Renal cortical epithelial cell (primary cell): ENCODE measurements around the gene GSDME. TPM values are rescaled to one million over a fixed set of nuclear protein-coding genes. Genes with fewer than 3 reads are reported as not detected.
"Not testable (repeated sequence)": the region's sequence is repeated elsewhere in the genome, so short reads cannot be mapped to it uniquely, and the experiment has no call there.

ENCODE experiments used
- DNase-seq: peaks from one replicate; pipeline ENCODE4 v3.0.0-alpha.2; 2011; ENCODE audit warnings: low read depth
- total RNA-seq: library from RNA; depleted of rRNA; stranded (reverse); fragments of >200 nt; gene quantifications from 2 replicates; pipeline ENCODE4 v1.2.3, GENCODE V29; 2014

The GSDME gene
- total RNA-seq, 1 donor from 2014 or later = 68.4 TPM

DNA sequence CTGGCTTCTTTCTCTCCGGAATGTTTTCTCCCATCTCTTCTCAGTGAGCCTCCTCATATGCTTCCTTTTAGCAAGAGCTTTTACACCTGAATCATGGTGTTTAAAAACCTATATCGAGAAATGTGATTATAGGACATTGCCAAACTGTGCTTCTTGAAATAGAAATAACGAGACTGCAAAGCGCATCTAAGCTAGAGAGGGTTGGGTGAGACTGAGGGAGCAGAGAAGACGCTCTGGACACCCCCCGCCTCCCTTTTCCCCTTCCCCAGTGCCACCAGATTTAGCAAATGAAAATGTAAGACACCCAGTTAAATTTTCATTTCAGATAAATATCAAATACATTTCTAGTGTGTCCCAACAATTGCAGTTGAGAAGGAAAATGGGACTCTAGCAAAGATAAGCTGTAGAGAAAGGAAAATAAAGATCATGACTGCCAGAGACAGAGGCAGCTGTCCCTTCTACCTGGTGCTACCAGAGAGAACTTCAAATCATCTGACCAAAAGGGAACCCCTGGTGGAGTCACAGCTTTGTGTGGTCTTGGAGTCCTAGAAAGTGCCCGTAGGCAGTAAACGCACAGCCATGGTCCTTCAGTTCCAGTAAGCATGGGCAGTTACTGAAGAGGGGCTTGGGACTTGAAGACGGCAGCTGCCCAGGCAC lies 14.6 kb downstream of the GSDME start:
- no peak for DNase-seq

DNA sequence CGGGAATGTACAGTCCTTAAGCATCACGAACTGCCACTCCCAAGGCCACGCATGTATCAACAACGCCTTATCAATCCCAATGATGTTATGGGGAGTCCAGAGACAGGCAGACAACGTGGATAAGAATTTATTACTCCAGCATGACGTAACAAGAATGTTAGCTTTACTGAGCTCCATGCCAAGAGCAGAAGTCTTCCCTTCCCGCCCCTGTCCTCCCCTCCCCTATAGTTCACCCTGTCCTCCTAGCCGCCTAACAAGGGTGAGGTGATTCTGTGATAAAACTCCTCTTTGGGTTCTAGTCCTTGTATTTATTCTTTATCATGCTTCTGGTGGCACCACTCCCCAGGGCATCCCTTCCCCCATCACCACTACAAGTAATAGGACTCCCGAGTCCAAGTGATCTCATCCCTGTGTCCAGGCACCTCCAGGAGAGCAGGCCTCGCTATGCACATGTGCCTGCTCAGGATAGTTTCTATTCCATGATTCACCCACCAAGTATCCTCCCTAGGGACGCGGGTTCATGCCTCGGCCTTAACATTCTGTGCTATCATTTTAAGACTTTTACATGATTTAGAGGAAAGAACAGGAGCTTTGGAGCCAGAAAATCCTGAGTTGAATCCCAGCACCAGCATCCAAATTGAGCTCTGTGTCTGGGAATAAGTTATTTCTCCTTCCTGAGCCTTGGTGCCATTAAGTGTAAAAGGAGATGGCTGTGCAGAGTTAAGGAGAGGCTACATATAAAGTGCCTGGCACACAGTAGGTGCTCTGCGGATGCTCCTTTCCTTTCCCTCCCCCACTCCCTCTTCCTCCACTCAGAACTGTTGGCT lies 15.4 kb downstream of the GSDME start:
- peak; percentile 78 for DNase-seq

DNA sequence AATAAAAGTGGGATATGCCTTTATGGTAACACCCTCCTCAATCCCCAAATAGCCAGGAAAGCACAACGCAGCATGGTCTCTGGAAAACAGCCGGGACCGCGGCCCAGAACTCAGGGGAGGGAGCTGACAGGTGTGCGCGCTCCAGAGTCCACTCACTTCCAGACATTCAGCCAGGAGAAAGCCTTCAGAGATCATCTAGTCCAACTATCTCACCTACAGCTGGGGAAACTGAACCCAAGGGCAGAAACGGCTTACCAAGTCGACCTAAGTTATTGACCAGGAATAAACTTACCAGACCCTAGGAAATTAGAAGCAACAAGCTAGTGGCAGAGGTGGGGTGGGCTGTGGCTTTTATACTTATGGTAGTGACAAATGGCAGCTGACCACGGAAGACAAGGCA lies 16.4 kb downstream of the GSDME start:
- DNase-seq = no peak

DNA sequence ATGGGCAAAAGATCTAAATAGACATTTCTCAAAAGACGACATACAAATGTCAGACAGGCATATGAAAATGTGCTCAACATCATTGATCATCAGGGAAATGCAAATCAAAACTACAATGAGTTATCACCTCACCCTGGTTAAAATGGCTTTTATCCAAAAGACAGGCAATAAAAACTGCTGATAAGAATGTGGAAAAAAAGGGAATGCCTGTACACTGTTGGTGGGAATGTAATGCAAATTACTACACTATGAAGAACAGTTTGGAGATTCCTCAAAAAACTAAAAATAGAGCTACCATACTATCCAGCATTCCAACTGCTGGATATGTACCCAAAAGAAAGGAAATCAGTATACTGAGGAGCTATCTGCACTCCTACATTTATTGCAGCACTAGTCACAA lies 18.0 kb downstream of the GSDME start:
- DNase-seq = no peak

DNA sequence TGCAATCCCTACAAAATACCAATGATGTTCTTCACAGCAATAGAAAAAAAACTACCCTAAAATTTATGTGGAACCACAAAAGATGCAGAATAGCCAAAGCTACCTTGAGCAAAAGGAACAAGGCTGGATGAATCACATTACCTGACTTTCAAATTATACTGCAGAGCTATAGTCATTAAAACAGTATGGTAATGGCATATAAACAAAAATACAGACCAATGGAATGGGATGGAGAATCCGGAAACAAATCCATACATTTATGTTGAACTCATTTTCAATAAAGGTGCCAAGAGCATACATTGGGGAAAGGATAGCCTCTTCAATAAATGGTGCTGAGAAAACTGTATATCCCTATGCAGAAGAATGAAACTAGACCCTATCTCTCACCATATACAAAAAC lies 18.7 kb downstream of the GSDME start:
- no peak for DNase-seq

DNA sequence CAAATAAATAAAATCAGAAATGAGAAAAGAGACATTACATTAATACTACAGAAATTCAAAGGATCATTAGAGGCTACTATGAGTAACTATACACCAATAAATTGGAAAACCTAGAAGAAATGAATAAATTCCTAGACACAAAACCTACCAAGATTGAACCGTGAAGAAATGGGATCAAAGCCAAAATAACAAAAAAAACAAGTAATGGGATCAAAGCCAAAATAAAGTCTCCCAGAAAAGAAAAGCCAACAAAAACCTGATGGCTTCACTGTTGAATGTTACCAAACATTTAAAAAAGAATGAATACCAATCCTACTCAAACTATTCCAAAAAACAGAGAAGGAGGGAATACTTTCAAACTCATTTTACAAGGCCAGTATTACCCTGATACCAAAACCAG lies 20.0 kb downstream of the GSDME start:
- peak; percentile 32 for DNase-seq

DNA sequence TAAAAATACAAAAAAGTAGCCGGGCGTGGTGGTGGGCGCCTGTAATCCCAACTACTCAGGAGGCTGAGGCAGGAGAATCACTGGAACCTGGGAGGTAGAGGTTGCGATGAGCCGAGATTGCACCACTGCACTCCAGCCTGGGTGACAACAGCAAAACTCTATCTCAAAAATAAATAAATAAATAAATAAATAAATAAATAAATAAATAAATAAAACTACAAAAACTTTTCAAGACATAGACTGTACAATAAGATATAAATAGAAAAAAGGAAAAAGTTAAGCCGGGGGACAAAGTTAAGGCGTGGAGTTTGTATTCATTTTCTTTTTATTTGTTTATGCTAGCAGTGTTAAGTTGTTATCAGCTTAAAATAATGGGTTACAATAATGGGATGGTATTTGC lies 21.7 kb downstream of the GSDME start:
- DNase-seq = not testable (repeated sequence)

DNA sequence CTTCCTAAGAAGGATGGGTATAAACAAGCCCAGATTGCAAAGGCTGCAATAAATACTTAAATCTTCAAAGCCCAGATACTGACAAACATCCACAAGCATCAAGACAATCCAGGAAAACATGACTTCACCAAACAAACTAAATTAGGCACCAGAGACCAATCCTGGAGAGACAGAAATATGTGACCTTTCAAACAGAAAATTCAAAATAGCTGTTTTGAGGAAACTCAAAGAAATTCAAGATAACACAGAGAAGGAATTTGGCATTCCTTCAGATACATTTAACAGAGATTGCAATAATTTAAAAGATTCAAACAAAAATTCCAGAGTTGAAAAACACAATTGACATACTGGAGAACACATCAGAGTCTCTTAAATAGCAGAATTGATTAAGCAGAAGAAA lies 23.0 kb downstream of the GSDME start:
- DNase-seq = no peak

DNA sequence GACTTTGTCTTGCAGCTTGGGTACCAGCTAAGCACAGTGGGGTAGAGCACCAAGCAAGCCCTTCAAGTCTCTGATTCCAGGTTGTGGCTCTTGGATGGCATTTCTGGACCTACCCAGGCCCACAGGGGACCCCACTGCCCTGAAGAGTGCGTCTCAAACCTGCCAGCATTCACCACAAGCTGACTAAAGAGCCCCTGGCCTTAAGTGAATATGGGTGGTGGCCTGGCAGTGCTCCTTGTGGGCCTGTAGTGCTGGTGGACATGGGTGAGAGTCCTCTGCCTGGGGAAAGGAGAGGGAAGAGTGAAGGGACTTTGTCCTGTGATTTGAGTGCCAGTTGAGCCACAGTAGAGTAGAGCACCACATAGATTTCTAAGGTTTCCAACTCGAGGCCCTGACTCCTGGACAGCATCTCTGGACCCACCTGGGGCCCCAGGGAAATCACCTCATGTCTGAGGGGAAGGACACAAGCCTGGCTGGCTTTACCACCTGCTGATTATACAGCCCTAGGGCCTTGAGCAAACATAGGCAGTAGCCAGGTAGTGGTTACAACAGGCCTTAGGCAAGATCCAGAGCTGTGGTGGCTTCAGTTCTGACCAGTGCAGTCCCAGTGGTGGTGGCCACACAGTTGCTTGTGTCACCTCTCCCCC lies 23.7 kb downstream of the GSDME start:
- no peak for DNase-seq

DNA sequence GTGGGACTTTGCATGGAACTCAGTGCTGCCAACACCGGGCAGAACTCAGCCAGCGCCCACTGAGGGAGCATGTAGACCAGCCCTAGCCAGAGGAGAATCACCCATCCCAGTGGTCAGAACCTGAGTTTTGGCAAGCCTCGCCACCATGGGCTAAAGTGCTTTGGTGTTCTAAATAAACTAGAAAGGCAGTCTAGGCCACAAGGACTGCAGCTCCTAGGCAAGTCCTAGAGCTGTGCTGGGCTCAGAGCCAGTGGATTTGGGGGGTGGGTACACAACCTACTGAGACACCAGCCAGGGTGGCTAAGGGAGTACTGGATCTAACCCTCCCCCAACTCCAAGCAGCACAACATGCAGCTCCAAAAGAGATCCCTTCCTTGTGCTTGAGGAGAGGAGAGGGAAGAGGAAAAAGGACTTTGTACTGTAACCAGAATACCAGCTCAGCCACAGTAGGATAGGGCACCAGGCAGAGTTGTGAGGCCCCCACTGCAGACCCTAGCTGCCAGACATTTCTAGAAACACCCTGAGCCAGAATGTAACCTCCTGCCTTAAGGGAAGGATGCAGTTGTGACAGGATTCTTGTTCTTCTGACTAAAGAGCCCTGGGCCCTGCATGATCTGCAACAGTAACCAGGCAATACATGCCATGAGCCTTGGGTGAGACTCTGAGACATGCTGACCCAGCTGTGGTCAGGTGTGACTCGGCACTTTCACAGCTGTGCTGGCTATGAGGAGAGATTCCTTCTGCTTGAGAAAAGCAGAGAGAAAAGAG lies 24.4 kb downstream of the GSDME start:
- DNase-seq = peak; percentile 84

DNA sequence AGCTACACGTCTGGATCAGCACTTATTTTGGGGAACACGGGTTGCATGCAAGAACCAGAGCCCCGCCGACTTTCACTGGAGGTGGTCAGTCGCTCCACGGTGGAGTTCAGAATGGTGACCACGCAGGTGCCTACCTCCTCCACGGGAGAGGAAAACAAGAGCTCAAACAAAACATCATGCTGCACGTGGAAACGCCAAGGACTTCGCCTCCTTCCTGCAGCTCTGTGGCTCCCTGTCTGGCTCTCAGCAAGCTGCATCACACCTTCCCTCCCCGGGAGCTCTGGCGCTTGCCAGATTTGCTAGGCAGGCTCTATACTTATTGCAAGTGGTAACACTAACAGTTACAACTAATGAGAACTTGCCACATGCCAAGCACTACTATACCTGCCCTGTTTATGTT lies 26.0 kb downstream of the GSDME start:
- no peak for DNase-seq

DNA sequence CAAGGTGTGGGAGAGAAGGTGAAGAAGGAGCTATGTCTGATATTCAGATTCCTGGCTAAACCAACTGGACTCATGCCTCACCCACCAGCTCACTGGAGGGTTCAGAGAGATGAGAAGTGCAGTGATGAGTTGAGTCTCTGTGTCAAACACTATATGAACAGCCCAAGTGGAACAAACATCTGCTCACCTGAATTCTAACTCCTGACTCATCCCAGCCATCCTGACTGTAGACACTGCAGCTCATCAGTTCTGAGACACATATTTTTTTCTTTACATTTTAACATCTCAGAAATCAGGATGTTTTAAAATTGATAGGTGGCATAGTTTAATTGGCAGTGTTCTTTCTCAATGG lies 27.3 kb downstream of the GSDME start:
- DNase-seq = no peak

DNA sequence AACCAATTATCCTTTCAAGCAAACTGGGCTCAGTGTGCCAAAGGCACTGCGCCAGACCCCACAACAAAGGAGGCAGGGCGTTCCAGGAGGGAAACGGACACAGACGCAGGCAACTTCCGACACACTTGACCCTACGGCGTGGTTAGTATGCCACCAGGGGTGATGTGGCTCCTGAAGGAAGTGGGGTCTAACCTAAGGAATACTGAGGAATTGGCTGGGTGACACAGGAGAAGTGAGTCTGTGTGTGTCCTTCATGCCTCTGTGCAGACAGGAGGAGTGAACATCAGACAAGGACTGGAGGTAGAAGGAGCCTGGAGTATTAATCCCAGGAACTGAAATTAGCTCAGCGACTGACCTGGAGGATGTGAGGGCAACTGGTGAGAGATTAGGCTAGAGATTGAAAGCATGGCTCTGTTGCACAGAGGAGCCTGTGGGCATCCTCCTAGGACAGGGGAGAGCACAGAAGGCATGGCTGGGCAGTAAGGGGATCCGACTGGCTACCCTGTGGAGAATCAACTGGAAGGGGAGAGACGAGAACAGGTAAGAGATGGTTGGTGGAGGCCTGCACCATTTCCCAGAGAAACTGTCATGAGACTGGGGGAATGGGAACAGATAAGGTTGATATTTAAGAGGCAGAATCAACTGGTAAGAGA lies 27.8 kb downstream of the GSDME start:
- no peak for DNase-seq

DNA sequence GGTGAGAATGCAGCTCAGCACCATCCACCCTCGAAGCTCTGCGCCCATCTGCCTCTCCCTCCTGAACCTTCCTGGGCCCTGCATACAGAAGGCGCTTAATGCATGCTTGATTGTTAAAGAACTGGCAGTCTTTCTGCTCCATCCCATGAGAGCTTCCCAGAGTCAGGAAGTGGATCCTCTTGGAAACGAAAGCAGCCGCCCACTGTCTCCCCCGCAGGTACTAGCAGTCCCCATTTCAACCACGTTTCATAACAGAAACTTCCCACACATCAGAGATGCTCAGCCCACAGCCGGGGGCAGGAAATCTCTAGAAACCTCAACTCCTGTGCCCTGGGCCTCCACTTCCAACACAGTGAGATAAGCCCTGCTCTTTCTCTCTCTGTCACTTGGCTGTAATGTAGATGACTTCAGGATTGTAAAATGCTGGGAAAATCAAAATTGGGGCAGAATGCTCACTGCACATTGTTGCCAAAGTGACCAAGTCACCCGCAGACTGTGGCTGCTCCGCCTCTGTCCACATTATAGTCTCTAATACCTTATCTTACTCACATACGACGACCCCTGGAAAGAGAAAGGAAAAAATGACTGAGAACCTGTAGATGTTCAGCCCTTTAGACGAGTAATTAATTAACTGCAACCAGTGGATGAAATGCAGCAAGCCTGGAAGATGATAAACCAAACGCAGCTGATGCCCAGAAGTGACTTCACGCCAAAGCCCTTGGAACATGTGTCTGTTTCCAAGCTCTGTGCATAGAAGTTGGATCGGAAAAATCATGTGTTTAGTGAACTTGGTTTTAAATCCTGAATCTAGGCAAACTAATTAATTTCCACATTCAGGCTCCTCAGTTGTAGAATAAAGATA lies 28.5 kb downstream of the GSDME start:
- peak; percentile 43 for DNase-seq

DNA sequence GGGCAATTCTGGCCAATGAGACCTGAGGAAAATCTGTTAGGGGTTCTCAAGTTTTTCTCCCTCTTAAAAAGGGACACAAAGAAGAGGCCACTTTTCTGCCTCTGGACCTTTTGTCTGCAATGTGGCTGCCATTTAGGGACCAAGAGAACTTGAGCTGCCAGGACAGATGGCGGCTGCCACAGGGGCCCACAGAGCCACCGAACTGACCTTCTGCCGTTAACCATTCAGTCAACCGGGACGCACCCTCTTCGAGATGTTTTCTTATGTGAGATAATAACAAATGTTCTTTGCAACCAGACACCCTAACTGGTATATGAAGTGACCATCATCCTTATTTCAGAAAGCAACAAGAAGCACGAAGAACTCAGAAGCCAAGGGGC lies 29.2 kb downstream of the GSDME start:
- no peak for DNase-seq

DNA sequence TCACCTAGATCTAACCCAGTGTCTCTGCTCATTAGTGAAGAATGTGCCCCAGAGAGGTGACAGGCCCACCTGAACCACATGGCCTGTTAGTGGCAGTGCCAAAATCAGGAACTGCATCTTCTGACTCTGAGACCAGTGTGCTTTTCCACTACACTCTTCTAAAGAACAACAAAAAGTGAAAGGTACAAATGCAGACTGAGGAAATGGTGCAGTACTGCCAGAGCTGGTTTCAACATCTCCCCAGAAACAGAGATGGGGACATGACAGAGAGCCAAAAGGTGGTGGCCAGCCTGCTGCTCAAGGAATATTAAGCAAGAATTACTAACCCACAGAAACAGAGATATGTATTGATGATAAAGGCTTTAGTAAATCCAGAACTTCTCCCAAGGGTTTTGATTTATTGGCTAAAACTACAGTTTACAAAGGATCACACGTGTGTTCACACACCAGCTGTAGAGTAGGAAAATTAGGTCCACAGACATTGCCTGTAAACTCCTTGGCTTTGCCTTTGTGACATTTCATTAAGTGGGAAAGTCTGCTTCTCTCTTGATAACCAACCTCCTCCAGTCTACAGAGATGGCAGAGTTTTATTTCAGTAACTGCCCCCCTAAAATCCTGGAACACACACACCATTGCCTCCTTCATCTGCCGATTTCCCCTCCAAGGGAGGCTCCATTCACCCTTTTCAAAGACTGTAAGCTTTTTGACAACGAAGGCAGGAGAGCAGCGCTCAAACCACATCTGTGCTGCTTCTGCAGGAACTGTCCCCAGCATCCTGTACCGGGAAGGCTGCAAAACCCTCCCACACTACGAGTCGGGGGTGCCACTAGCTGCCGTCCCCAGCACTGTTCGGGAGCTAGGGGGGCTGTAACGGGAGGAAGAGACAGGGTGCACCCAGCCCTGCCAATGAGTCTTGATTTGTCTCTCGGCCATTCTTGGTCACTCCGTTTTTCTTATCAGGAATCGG lies 29.8 kb downstream of the GSDME start:
- no peak for DNase-seq

DNA sequence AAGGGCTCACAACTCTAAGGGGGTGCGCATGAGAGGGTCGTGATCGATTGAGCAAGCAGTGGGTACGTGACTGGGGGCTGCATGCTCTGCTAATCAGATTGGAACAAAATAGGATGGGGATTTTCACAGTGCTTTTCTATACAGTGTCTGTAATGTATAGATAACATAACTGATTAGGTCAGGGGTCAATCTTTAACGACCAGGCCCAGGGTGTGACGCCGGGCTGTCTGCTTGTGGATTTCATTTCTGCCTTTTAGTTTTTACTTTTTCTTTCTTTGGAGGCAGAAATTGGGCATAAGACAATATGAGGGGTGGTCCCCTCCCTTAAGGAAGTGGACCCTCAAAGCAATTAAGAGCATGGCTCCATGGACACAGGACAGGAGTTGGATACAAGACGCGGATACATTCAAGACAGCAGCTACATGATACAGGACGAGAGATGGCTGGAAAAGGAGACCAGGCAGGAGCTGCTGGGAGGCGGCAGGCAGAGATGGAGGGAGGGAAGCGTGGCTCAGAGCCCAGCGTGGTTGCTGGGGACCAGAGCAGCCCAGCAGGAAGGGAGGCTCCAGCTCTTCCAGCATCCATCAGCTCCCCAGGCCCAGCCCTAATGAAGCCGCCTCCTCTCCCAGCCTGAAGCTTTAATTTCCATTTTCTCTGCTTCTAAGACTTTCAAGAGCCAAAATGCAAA lies 31.6 kb downstream of the GSDME start:
- DNase-seq = no peak

DNA sequence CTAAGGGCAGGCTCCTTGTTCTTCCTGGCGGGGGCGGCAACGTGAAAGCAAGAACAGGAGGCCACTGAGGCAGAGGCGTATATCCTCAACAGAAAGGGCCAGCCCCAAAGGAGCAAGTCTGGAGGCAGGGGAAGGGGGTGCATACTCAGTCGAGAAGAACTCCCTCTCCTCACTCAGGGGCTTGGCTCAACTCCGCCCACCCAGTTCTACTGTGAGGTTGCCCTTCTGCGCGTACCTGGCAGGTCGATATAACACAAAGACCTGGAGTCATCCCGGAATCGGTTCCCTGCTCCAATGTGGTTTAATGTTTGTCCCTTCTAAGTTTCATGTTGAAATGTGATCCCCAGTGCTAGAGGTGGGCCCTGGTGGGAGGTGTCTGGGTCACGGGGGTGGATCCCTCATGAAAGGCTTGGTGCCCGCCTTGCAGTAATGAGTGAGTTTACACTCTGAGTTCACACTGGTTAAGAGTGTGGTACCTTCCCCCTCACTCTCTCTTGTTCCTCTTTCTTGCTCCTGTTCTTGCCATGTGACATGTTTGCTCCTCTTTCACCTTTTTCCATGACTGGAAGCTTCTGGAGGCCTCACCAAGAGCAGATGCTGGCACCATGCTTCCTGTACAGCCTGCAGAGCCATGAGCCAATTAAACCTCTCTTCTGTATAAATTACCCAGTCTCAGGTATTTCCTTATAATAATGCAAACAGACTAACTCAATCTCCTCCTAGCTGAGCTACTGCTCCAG lies 32.6 kb downstream of the GSDME start:
- no peak for DNase-seq
